Mammary epithelial cell (primary cell): ENCODE results near the gene TCERG1L.

Experiments used
- CTCF ChIP-seq, 2 donors: IDR thresholded peaks in 1 of 2; conservative IDR thresholded peaks in 1 of 2; 2 replicates each; pipeline ENCODE4 v1.5.1; 2011 to 2012; ENCODE audit warnings: inconsistent platforms in 2 of 2, low read length in 2 of 2, mild to moderate bottlenecking in 2 of 2, control low read depth in 1 of 2, low read depth in 1 of 2; ENCODE audit not compliant: insufficient read depth in 1 of 2; ENCODE audit errors: extremely low read depth in 1 of 2
- EZH2 ChIP-seq: IDR thresholded peaks from 2 replicates; pipeline ENCODE4 v1.6.1; 2012; ENCODE audit warnings: low read length, inconsistent platforms, borderline replicate concordance

GRCh38 chr10:131065673-131066305 is 245.7 kb downstream of the TCERG1L start:
- TF ChIP-seq CTCF (conservative IDR thresholded peaks at IDR 0.05 in 1 of 2, IDR thresholded peaks at IDR 0.05 in 1 of 2; ENCODE audit: extremely low read depth in 1 of 2, insufficient read depth in 1 of 2, low read depth in 1 of 2, low read length in 2 of 2) (no peak), EZH2 (no peak)
